GM12891 (cell line): ENCODE results near the gene EPG5.

Experiments
- PAX5 ChIP-seq: IDR thresholded peaks from 2 replicates; pipeline ENCODE4 v1.6.1; 2011; ENCODE audit warnings: low read length, moderate library complexity, mild to moderate bottlenecking; ENCODE audit not compliant: insufficient read depth, severe bottlenecking
- POLR2A ChIP-seq: IDR thresholded peaks from 2 replicates; pipeline ENCODE4 v1.6.1; 2011; ENCODE audit warnings: low read depth, low read length, control low read depth
- POLR2AphosphoS5 ChIP-seq: IDR thresholded peaks from 2 replicates; pipeline ENCODE4 v1.6.1; 2011; ENCODE audit warnings: low read depth, low read length, control low read depth
- SPI1 ChIP-seq: IDR thresholded peaks from 2 replicates; pipeline ENCODE4 v1.6.1; 2011; ENCODE audit warnings: low read depth, low read length, control low read depth
- TAF1 ChIP-seq: IDR thresholded peaks from 2 replicates; pipeline ENCODE4 v1.6.1; 2011; ENCODE audit warnings: low read depth, low read length, control low read depth

GRCh38 chr18:45843019-45843418 is 124.1 kb downstream of the EPG5 start:
- no peak for TF ChIP-seq POLR2AphosphoS5
- no peak for TF ChIP-seq PAX5
- TF ChIP-seq POLR2A: no peak
- no peak for TF ChIP-seq TAF1
- no peak for TF ChIP-seq SPI1
